H1 (cell line): ENCODE measurements around the gene GKN2. TPM values are rescaled to one million over a fixed set of nuclear protein-coding genes. Genes with fewer than 3 reads are reported as not detected.

Experiments used
- CTCF ChIA-PET: fragments of 300-600 bp; sonication (Branson Sonifier 250); formaldehyde crosslinking; loops from one replicate; lab custom pipeline; 2021; ENCODE audit not compliant: partially characterized antibody; lab: Charles Lee
- POLR2A ChIA-PET: fragments of 300-600 bp; sonication (Branson Sonifier 250); formaldehyde crosslinking; loops from one replicate; lab custom pipeline; 2021; ENCODE audit warnings: inconsistent platforms; ENCODE audit not compliant: partially characterized antibody; lab: Charles Lee
- DNase-seq, 2 experiments: peaks; one replicate each; pipeline versions ENCODE4 v3.0.0 to v3.0.0-alpha.2; 2010 to 2022; ENCODE audit warnings: low spot score in 2 of 2, low read depth in 1 of 2, mixed read lengths in 1 of 2
- FAIRE-seq: peaks from 2 replicates; lab custom pipeline; 2011; peaks lifted over from hg19 to GRCh38; lab: Jason Lieb, UNC
- H2AFZ ChIP-seq: 2 replicates; pipeline ENCODE4 v1.8.1; 2012; ENCODE audit warnings: low read length, inconsistent platforms
- H2AK5ac ChIP-seq: 2 replicates; pipeline ENCODE4 v1.6.1; 2013; ENCODE audit warnings: low read depth, low read length
- H2BK120ac ChIP-seq: replicated peaks from 2 replicates; pipeline ENCODE3; 2013; ENCODE audit warnings: low read depth, low read length, inconsistent platforms
- H2BK12ac ChIP-seq: 2 replicates; pipeline ENCODE4 v1.6.1; 2013; ENCODE audit warnings: low read depth, low read length
- H2BK15ac ChIP-seq: 2 replicates; pipeline ENCODE4 v1.6.1; 2013; ENCODE audit warnings: low read length
- H2BK20ac ChIP-seq: 2 replicates; pipeline ENCODE4 v1.6.1; 2013; ENCODE audit warnings: low read length
- H2BK5ac ChIP-seq: 2 replicates; pipeline ENCODE4 v1.6.1; 2013; ENCODE audit warnings: low read depth, low read length
- H3K14ac ChIP-seq: 2 replicates; pipeline ENCODE4 v1.6.1; 2013; ENCODE audit warnings: inconsistent platforms; ENCODE audit not compliant: insufficient read length
- H3K18ac ChIP-seq: 2 replicates; pipeline ENCODE4 v1.6.1; 2013; ENCODE audit warnings: low read length; ENCODE audit errors: extremely low read depth
- H3K23ac ChIP-seq: 2 replicates; pipeline ENCODE4 v1.6.1; 2013; ENCODE audit warnings: inconsistent platforms; ENCODE audit not compliant: insufficient read length
- H3K23me2 ChIP-seq: 2 replicates; pipeline ENCODE4 v1.6.1; 2013; ENCODE audit warnings: low read depth, low read length
- H3K27ac ChIP-seq: 2 replicates; pipeline ENCODE4 v1.6.1; 2011; ENCODE audit warnings: low read depth, low read length, inconsistent platforms
- H3K27me3 ChIP-seq, 4 experiments: replicated peaks in 1 of 4; 1 replicate in 1 of 4; 2 replicates in 3 of 4; pipeline versions ENCODE4 v1.6.1 to v1.8.1; 2011 to 2013; ENCODE audit warnings: low read length in 3 of 4, mild to moderate bottlenecking in 3 of 4, inconsistent platforms in 2 of 4, mixed read lengths in 2 of 4, moderate library complexity in 1 of 4; ENCODE audit not compliant: control insufficient read depth in 3 of 4, insufficient read depth in 3 of 4; ENCODE audit errors: extremely low read depth in 1 of 4
- H3K36me3 ChIP-seq, 4 experiments: 2 replicates each; pipeline versions ENCODE4 v1.6.1 to v1.8.1; 2011 to 2013; ENCODE audit warnings: mild to moderate bottlenecking in 4 of 4, low read length in 3 of 4, moderate library complexity in 2 of 4, control low read depth in 1 of 4, inconsistent platforms in 1 of 4; ENCODE audit not compliant: insufficient read depth in 4 of 4, control insufficient read depth in 2 of 4
- H3K4ac ChIP-seq: replicated peaks from 2 replicates; pipeline ENCODE3; 2013; ENCODE audit warnings: low read length, low read depth, mixed read lengths, inconsistent platforms; ENCODE audit not compliant: insufficient read length
- H3K4me1 ChIP-seq, 4 experiments: replicated peaks in 1 of 4; 1 replicate in 1 of 4; 2 replicates in 3 of 4; pipeline versions ENCODE4 v1.6.1 to v1.8.1; 2011 to 2013; ENCODE audit warnings: low read length in 3 of 4, inconsistent platforms in 2 of 4, mixed read lengths in 1 of 4; ENCODE audit not compliant: insufficient read depth in 4 of 4, control insufficient read depth in 3 of 4
- H3K4me2 ChIP-seq, 2 experiments: 2 replicates each; pipeline versions ENCODE4 v1.6.1 to v1.8.1; 2011 to 2013; ENCODE audit warnings: low read depth in 2 of 2, low read length in 2 of 2, control low read depth in 1 of 2, inconsistent platforms in 1 of 2, mild to moderate bottlenecking in 1 of 2; ENCODE audit not compliant: insufficient read depth in 1 of 2
- H3K4me3 ChIP-seq, 4 experiments: fragments of 200-600, 300-600 bp in 1 of 4; sonication (generic), shearing (Covaris generic), sonication (Bioruptor Twin) in 1 of 4; 2 replicates each; pipeline versions ENCODE4 v1.5.1 to v1.8.1; 2011 to 2016; ENCODE audit warnings: low read length in 4 of 4, low read depth in 3 of 4, control low read depth in 2 of 4, inconsistent platforms in 2 of 4, mild to moderate bottlenecking in 2 of 4, mixed read lengths in 1 of 4, moderate library complexity in 1 of 4; ENCODE audit not compliant: insufficient read depth in 2 of 4; ENCODE audit errors: extremely low read depth in 1 of 4
- H3K56ac ChIP-seq: replicated peaks from 2 replicates; pipeline ENCODE3; 2013; ENCODE audit warnings: low read depth, mild to moderate bottlenecking, mixed read lengths, low read length, inconsistent platforms; ENCODE audit not compliant: insufficient read length
- H3K79me1 ChIP-seq: 2 replicates; pipeline ENCODE4 v1.6.1; 2013; ENCODE audit warnings: low read depth, low read length, control low read depth
- H3K79me2 ChIP-seq, 2 experiments: 2 replicates each; pipeline versions ENCODE4 v1.6.1 to v1.8.1; 2012 to 2013; ENCODE audit warnings: low read length in 2 of 2, mild to moderate bottlenecking in 2 of 2, inconsistent platforms in 1 of 2; ENCODE audit not compliant: insufficient read depth in 2 of 2, control insufficient read depth in 1 of 2
- H3K9ac ChIP-seq, 4 experiments: replicated peaks in 1 of 4; 1 replicate in 1 of 4; 2 replicates in 3 of 4; pipeline versions ENCODE4 v1.6.1 to v1.8.1; 2011 to 2013; ENCODE audit warnings: low read depth in 3 of 4, low read length in 3 of 4, control low read depth in 2 of 4, mild to moderate bottlenecking in 2 of 4, moderate library complexity in 2 of 4, inconsistent platforms in 1 of 4; ENCODE audit errors: extremely low read depth in 1 of 4
- H3K9me3 ChIP-seq, 2 experiments: 2 replicates each; pipeline versions ENCODE4 v1.6.1 to v1.8.1; 2012 to 2013; ENCODE audit warnings: mild to moderate bottlenecking in 2 of 2, moderate library complexity in 2 of 2, control low read depth in 1 of 2, inconsistent platforms in 1 of 2, low read depth in 1 of 2, low read length in 1 of 2, mixed read lengths in 1 of 2; ENCODE audit not compliant: insufficient read depth in 2 of 2
- H4K20me1 ChIP-seq, 2 experiments: replicated peaks in 1 of 2; 2 replicates each; pipeline versions ENCODE3 to v1.8.1; 2011 to 2013; ENCODE audit warnings: inconsistent platforms in 2 of 2, low read length in 2 of 2, mild to moderate bottlenecking in 1 of 2; ENCODE audit not compliant: insufficient read depth in 2 of 2, control insufficient read depth in 1 of 2
- H4K5ac ChIP-seq: 2 replicates; pipeline ENCODE4 v1.6.1; 2013; ENCODE audit warnings: low read length, low read depth, mixed read lengths, inconsistent platforms; ENCODE audit not compliant: insufficient read length
- H4K8ac ChIP-seq: 2 replicates; pipeline ENCODE4 v1.8.0; 2013; ENCODE audit warnings: mild to moderate bottlenecking, moderate library complexity, low read length, inconsistent platforms; ENCODE audit not compliant: insufficient read depth; ENCODE audit errors: extremely low read depth
- H4K91ac ChIP-seq: replicated peaks from 2 replicates; pipeline ENCODE3; 2013; ENCODE audit warnings: low read length, mixed read lengths, inconsistent platforms; ENCODE audit not compliant: insufficient read length
- POLR2A ChIP-seq, 2 experiments: IDR thresholded peaks; 1 replicate in 1 of 2; 2 replicates in 1 of 2; pipeline ENCODE4 v1.6.1; 2011; ENCODE audit warnings: low read depth in 2 of 2, low read length in 2 of 2, mild to moderate bottlenecking in 2 of 2; ENCODE audit errors: control extremely low read depth in 1 of 2
- WGBS, 2 experiments: shearing (Covaris generic) in 1 of 2; methylation state at CpG; one replicate each; pipeline versions ENCODE4 v1.1.6 to v1.1.7; 2013 to 2015; ENCODE audit warnings: low lambda C conversion rate in 2 of 2, mixed read lengths in 2 of 2, inconsistent platforms in 1 of 2, low coverage in 1 of 2, missing lambda C conversion rate in 1 of 2; ENCODE audit not compliant: insufficient replicate concordance in 2 of 2, insufficient coverage in 1 of 2, insufficient read length in 1 of 2; ENCODE audit errors: extremely low coverage in 1 of 2, missing lambda C conversion rate in 1 of 2; 5-methylcytosine and 5-hydroxymethylcytosine counted together
- polyA plus RNA-seq, 7 experiments: library from polyadenylated mRNA; depleted of rRNA in 3 of 7; stranded (reverse) in 5 of 7; unstranded in 2 of 7; fragments of >200 nt in 5 of 7; fragments of 200-250 nt in 2 of 7; gene quantifications; 1 replicate in 5 of 7; 2 replicates in 1 of 7; 4 replicates in 1 of 7; pipeline versions ENCODE4 v1.2.1 to v1.2.3, GENCODE V29; 2011 to 2013; ENCODE audit warnings: missing spikeins in 2 of 7, mixed read lengths in 2 of 7
- total RNA-seq: library from RNA; stranded (reverse); fragmentation: NEBNext Ultra II Directional; extraction: Animal tissue kit (Norgen Biotek cat#: 25700); gene quantifications from 2 replicates; pipeline ENCODE4 v1.2.1, GENCODE V29; 2021
- TF ChIP-seq, protein P1 (sequence below): IDR thresholded peaks from 2 replicates; pipeline ENCODE4 v1.6.1; 2012; ENCODE audit warnings: inconsistent platforms

The GKN2 gene
- total and polyA plus RNA-seq, 2 of the 8 experiments (the other 6 are each of a cell fraction or from before 2014, with no cell fraction given): not detected

GRCh38 chr2:68992341-68992740 is 39.6 kb upstream of the GKN2 start:
- no peaks in the 10 kb centered on the region for H4K20me1 ChIP-seq
- ChIA-PET CTCF (interaction anchor here (1.1 kb wide), 1 partner anchor 19 kb away, joined by 3 read pairs; no protein-coding TSS in a partner anchor), POLR2A (no interaction called here)
- no peak overlapping the region for H2BK12ac ChIP-seq
- H4K8ac ChIP-seq: no peak overlapping the region
- 89% methylated on average over 5 of the region's 5 CpGs; no CpG with 5 or more reads in 1 of the 2 experiments for WGBS, 2 experiments
- no peak for TF ChIP-seq POLR2A (IDR thresholded peaks at IDR 0.05; ENCODE audit: control extremely low read depth in 1 of 2, low read depth in 2 of 2, low read length in 2 of 2)
- TF ChIP-seq, protein P1, sequence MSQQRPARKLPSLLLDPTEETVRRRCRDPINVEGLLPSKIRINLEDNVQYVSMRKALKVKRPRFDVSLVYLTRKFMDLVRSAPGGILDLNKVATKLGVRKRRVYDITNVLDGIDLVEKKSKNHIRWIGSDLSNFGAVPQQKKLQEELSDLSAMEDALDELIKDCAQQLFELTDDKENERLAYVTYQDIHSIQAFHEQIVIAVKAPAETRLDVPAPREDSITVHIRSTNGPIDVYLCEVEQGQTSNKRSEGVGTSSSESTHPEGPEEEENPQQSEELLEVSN: no peak
- no peak overlapping the region for H2AK5ac ChIP-seq
- DNase-seq: no peak
- H3K4me2 ChIP-seq: no peak overlapping the region
- H2BK20ac ChIP-seq: no peak overlapping the region
- H4K91ac ChIP-seq: no peak overlapping the region
- H3K56ac ChIP-seq: no peak overlapping the region
- H3K36me3 ChIP-seq: no peaks in the 10 kb centered on the region
- no peak overlapping the region for H3K27ac ChIP-seq
- H3K27me3 ChIP-seq: no peaks in the 10 kb centered on the region
- no peaks in the 10 kb centered on the region for H3K4me1 ChIP-seq
- H3K4ac ChIP-seq: no peak overlapping the region
- H3K79me1 ChIP-seq: no peaks in the 10 kb centered on the region
- no peak overlapping the region for H2BK15ac ChIP-seq
- H3K79me2 ChIP-seq: no peaks in the 10 kb centered on the region
- no peaks in the 10 kb centered on the region for H3K9me3 ChIP-seq
- H2BK5ac ChIP-seq: no peak overlapping the region
- no peak overlapping the region for H2BK120ac ChIP-seq
- H2AFZ ChIP-seq: no peak overlapping the region
- peaks cover 1% of the 10 kb centered on the region; the same call in 1 of the 2 replicates for H3K23me2 ChIP-seq
- H3K18ac ChIP-seq: no peak overlapping the region
- no peak overlapping the region for H3K9ac ChIP-seq
- FAIRE-seq: no peak
- H3K14ac ChIP-seq: no peak overlapping the region
- H4K5ac ChIP-seq: no peak overlapping the region
- H3K23ac ChIP-seq: no peak overlapping the region
- no peak overlapping the region for H3K4me3 ChIP-seq
